Measurements from ENCODE around the gene ACTR8.

The ACTR8 gene

DNA sequence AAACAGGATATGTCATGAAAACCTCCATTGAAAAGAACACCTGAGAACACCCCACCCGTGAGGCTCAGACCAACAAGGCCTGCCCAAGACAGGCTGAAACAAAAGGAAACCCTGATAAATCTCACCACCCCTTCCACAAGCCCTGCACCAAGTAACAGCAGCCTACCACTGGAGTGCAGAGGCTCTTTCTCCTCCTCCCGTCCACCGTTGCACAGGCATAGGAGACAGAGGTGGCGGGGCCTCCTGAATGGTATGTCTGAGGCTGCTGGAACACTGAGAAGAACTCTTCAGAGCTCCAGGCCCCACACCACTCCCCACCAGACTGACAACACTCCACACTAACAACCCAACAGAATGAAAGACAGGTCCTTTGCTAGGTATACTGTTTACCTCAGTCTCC lies 57.2 kb downstream of the ACTR8 start:
- no peak for DNase-seq (ENCODE audit: low read depth)
- no peak overlapping the region for H3K4me3 ChIP-seq (ENCODE audit: low read length)
- TF ChIP-seq, protein P1, sequence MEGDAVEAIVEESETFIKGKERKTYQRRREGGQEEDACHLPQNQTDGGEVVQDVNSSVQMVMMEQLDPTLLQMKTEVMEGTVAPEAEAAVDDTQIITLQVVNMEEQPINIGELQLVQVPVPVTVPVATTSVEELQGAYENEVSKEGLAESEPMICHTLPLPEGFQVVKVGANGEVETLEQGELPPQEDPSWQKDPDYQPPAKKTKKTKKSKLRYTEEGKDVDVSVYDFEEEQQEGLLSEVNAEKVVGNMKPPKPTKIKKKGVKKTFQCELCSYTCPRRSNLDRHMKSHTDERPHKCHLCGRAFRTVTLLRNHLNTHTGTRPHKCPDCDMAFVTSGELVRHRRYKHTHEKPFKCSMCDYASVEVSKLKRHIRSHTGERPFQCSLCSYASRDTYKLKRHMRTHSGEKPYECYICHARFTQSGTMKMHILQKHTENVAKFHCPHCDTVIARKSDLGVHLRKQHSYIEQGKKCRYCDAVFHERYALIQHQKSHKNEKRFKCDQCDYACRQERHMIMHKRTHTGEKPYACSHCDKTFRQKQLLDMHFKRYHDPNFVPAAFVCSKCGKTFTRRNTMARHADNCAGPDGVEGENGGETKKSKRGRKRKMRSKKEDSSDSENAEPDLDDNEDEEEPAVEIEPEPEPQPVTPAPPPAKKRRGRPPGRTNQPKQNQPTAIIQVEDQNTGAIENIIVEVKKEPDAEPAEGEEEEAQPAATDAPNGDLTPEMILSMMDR (conservative IDR thresholded peaks at IDR 0.05; ENCODE audit: low read depth, low read length) = no peak

DNA sequence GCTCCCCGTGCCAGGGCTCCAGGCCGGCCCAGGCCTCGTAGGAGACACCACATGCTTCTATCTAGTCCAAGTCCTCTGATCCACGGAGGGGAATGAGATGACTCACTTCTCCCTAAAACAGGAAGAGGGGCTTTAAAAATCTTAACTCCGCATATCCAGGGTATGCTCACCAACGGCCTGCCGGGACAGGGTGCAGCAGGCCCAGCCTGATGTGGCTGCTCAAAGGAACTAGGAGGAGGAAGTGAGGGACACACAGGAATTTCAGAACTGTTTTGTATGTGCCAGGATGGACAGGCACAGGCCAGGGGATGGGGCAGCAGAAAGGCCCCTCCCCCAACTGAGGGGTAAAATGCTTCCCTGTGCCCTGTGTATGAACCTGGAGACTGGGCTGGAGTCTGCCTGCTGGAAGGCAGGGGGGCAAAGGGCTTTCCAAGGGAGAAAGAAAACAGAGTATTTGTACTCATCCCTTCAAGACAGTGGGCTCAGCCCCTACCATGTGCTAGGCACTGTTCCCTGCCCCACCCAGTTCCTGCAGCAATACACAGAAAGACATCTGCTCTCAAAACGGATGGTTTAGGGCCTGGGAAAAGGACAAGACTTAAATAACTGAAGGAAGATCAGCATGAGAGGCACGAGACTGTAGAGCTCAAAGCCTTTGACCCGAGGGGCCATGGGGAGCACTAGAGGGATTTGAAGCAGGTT lies 57.8 kb downstream of the ACTR8 start:
- no peak overlapping the region for H3K4me3 ChIP-seq (ENCODE audit: low read length)
- TF ChIP-seq, protein P1 (conservative IDR thresholded peaks at IDR 0.05; ENCODE audit: low read depth, low read length) = no peak
- no peak for DNase-seq (ENCODE audit: low read depth)

DNA sequence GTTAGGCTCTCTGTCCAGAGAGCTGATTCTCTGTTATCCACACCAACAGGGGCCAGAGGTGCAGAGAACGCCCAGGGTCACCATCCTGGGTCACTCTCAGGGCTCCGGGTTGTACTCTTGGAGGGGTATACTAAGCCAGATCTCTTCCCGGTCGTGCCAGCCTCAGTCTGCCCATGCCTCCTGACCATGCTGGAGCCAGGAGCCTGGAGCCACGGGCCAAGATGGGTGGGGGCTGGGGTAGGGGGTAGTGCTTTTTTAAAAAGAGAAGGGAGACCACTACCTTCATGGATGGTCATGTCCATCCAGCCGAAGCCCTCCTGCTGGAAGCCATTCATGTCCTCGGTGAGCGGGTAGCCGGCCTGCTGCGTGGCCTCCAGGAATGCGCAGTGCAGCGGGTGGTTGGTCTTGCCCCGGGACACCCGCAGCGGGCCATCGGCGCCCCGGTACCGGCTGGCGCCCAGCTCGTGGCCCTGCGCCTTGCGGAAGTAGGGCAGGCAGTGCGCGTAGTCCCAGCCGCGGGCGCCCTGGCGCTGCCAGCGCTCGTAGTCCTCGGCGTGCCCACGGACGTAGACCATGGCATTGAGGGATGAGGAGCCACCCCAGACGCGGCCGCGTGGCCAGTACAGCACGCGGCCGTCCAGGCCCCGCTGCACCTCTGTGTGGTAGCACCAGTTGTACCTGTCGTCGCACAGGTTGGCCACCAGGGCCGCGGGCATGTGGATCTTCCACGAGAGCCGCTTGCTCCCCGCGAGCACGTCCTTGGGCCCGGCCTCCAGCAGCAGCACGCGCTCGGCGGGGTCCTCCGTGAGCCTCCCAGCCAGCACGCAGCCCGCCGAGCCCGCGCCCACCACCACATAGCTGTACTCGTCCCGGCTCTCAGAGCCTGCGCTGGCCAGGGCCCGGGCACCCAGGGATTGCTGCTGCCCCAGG lies 58.7 kb downstream of the ACTR8 start:
- no peak for DNase-seq (ENCODE audit: low read depth)
- TF ChIP-seq, protein P1 (conservative IDR thresholded peaks at IDR 0.05; ENCODE audit: low read depth, low read length) = no peak
- H3K4me3 ChIP-seq (ENCODE audit: low read length) = no peak overlapping the region

DNA sequence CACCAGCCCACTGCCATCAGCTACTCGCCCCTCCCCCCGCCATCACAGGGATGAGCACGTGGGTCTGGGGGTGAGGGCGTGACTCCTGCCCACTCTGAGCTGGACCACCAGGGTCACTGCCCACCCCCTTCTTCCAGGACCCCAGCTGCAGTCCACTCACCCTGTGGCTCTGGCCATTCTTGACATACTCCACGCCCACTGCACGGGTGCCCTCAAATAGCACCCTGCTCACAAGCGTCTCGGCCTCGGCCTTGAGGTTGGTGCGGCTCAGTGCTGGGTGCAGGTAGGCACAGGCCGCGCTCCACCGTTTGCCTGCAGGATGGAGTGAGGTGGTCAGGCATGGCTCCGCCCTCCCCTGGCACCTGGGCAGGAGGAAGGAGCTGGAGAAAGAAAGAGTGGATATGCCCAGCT lies 59.6 kb downstream of the ACTR8 start:
- TF ChIP-seq, protein P1 (conservative IDR thresholded peaks at IDR 0.05; ENCODE audit: low read depth, low read length) = no peak
- no peak overlapping the region for H3K4me3 ChIP-seq (ENCODE audit: low read length)
- no peak for DNase-seq (ENCODE audit: low read depth)

DNA sequence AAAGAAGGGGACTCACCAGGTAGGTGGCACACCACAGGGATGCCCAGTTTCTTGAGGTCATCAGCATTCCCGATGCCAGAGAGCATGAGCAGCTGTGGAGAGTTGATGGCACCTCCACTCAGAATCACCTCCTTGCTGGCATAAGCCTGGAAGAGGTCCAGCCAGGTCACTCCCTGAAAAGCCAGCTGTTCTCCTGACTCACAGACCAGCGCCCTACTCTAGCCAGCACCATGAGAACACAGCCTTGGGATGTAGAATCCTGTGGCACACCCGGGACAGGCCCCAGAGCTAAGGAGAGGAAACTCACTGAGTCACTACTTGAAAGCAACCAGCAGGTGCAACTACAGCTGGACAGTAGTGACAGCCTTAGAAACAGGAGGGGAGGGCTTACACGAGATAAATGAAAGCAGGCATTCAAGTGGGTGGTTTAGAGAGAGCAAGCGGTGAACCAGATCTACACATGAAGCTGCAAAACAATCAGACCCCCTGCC lies 60.3 kb downstream of the ACTR8 start:
- TF ChIP-seq, protein P1 (conservative IDR thresholded peaks at IDR 0.05; ENCODE audit: low read depth, low read length) = no peak
- DNase-seq (ENCODE audit: low read depth) = no peak
- H3K4me3 ChIP-seq (ENCODE audit: low read length) = no peak overlapping the region

DNA sequence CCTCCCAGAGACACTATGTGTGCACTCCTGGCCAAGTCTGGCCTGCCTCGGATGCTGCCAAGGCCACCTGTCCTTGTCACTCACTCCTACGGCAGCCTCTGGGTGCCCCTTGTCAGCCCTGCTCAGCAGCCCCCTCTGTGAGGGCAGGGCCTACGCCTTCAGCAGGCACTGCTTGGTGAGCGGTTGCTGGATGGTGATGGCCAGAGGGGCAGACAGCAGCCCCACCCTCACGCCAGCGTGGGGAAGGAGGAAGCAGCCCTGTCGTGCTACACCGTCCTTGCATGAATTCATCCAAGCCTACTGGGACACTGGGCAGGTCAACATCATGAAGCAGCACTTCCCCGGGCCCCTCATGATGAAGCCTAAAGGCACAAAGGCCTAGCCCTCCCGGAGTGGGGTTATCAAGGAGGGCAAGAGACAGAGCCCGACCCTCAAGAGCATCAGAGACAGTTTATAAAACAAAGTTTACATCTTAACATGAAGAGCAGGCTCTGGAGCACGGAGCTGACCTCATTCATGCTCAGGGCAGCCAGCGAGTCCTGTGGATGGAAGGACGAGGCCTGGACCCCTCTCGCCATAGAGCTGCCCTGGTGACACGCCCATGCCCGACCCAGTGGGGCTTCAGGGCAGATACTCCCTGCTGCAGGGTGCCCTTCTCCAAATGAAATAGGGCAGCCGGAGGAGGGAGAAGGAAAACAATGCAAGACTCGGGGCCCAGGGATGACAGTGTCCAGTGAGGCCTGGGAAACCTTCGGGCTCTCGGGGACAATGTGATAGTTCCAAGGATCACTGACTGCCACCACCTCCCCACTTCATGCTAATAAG lies 61.0 kb downstream of the ACTR8 start:
- no peak for DNase-seq (ENCODE audit: low read depth)
- no peak overlapping the region for H3K4me3 ChIP-seq (ENCODE audit: low read length)
- TF ChIP-seq, protein P1 (conservative IDR thresholded peaks at IDR 0.05; ENCODE audit: low read depth, low read length) = no peak
